Activated T-helper 17 cell treated with anti-CD3 and anti-CD28 coated beads, Interleukin-2, amount 50 U/mL, for 72 hours (primary cell): ENCODE results near the gene GYPC. TPM values are rescaled to one million over a fixed set of nuclear protein-coding genes. Genes with fewer than 3 reads are reported as not detected.
"Not testable (repeated sequence)": the region's sequence is repeated elsewhere in the genome, so short reads cannot be mapped to it uniquely, and the experiment has no call there.

Experiments
- ATAC-seq: fragments of 150-1000 bp; cut with Tn5 transposase; replicated peaks from 2 replicates; pipeline ENCODE4 v1.10.0; 2021; ENCODE audit warnings: mild to moderate bottlenecking, moderate library complexity
- H3K27ac Mint-ChIP-seq: one replicate; pipeline ENCODE4 v1.8.0; 2022; ENCODE audit warnings: mixed read lengths
- H3K27me3 Mint-ChIP-seq: one replicate; pipeline ENCODE4 v1.8.0; 2022; ENCODE audit warnings: mixed read lengths
- H3K36me3 Mint-ChIP-seq: one replicate; pipeline ENCODE4 v1.8.0; 2022; ENCODE audit warnings: low read depth, mild to moderate bottlenecking, mixed read lengths
- H3K4me1 Mint-ChIP-seq: one replicate; pipeline ENCODE4 v1.8.0; 2022; ENCODE audit warnings: mixed read lengths
- H3K4me3 Mint-ChIP-seq: one replicate; pipeline ENCODE4 v1.8.0; 2022; ENCODE audit warnings: mild to moderate bottlenecking, mixed read lengths
- H3K9me3 Mint-ChIP-seq: one replicate; pipeline ENCODE4 v1.8.0; 2022; ENCODE audit warnings: mixed read lengths
- total RNA-seq, 2 donors: library from RNA; stranded (reverse); gene quantifications; one replicate each; pipeline ENCODE4 v1.2.3, GENCODE V29; 2022

Gene GYPC
- 100 to 1,000 TPM; 115 to 123 TPM for total RNA-seq

GRCh38 chr2:126655500-126656430 lies at the start of gene GYPC:
Gene GYPC (plus strand): TSS chr2:126656158. CDS start chr2:126656264, 106 bp downstream.
- H3K4me3 Mint-ChIP-seq: peak within 1 kb of the TSS; percentile 99
- H3K27me3 Mint-ChIP-seq: no peaks in the 10 kb centered on the region
- H3K9me3 Mint-ChIP-seq: peaks cover 3% of the 10 kb centered on the region
- H3K27ac Mint-ChIP-seq: peak within 1 kb of the TSS; percentile 98
- peaks cover 48% of the 10 kb centered on the region for H3K36me3 Mint-ChIP-seq
- peaks cover 18% of the 10 kb centered on the region for H3K4me1 Mint-ChIP-seq
- peak; percentile 43 for ATAC-seq

GRCh38 chr2:126614524-126615227 lies 41.3 kb upstream of the GYPC start:
- no peak for ATAC-seq
- Mint-ChIP-seq H3K4me3 (no peak overlapping the region), H3K36me3 (no peaks in the 10 kb centered on the region), H3K27ac (no peak overlapping the region), H3K27me3 (no peaks in the 10 kb centered on the region), H3K9me3 (no peaks in the 10 kb centered on the region), H3K4me1 (no peaks in the 10 kb centered on the region)

- Mint-ChIP-seq H3K36me3 (no peaks in the 10 kb centered on the region), H3K27ac (no peak overlapping the region), H3K9me3 (no peaks in the 10 kb centered on the region), H3K4me1 (no peaks in the 10 kb centered on the region), H3K27me3 (peaks cover 4% of the 10 kb centered on the region), H3K4me3 (no peak overlapping the region)
- no peak for ATAC-seq
Observed at GRCh38 chr2:126616606-126617069, 39.3 kb upstream of the GYPC start.

- no peaks in the 10 kb centered on the region for H3K9me3 Mint-ChIP-seq
- no peak overlapping the region for H3K4me3 Mint-ChIP-seq
- no peak for ATAC-seq
- H3K4me1 Mint-ChIP-seq: no peaks in the 10 kb centered on the region
- no peak overlapping the region for H3K27ac Mint-ChIP-seq
- H3K27me3 Mint-ChIP-seq: peaks cover 14% of the 10 kb centered on the region
- no peaks in the 10 kb centered on the region for H3K36me3 Mint-ChIP-seq
Observed at GRCh38 chr2:126620302-126620701, 35.7 kb upstream of the GYPC start.

- H3K27me3 Mint-ChIP-seq: peaks cover 27% of the 10 kb centered on the region
- H3K9me3 Mint-ChIP-seq: no peaks in the 10 kb centered on the region
- no peak overlapping the region for H3K4me3 Mint-ChIP-seq
- H3K36me3 Mint-ChIP-seq: no peaks in the 10 kb centered on the region
- no peak for ATAC-seq
- H3K27ac Mint-ChIP-seq: no peak overlapping the region
- H3K4me1 Mint-ChIP-seq: no peaks in the 10 kb centered on the region
Observed at GRCh38 chr2:126623000-126623399, 33.0 kb upstream of the GYPC start.

GRCh38 chr2:126627643-126628042 lies 28.3 kb upstream of the GYPC start:
- Mint-ChIP-seq H3K4me1 (no peaks in the 10 kb centered on the region), H3K27me3 (peaks cover 26% of the 10 kb centered on the region), H3K36me3 (no peaks in the 10 kb centered on the region), H3K27ac (no peak overlapping the region), H3K4me3 (no peak overlapping the region), H3K9me3 (no peaks in the 10 kb centered on the region)
- ATAC-seq: no peak

- Mint-ChIP-seq H3K4me1 (peaks cover 4% of the 10 kb centered on the region), H3K27me3 (no peaks in the 10 kb centered on the region), H3K27ac (no peak overlapping the region), H3K36me3 (no peaks in the 10 kb centered on the region), H3K4me3 (no peak overlapping the region), H3K9me3 (no peaks in the 10 kb centered on the region)
- ATAC-seq: peak; percentile 40
Observed at GRCh38 chr2:126634273-126634861, 21.6 kb upstream of the GYPC start.

GRCh38 chr2:126635281-126635680 lies 20.7 kb upstream of the GYPC start:
- no peak for ATAC-seq
- H3K9me3 Mint-ChIP-seq: no peaks in the 10 kb centered on the region
- no peak overlapping the region for H3K27ac Mint-ChIP-seq
- H3K27me3 Mint-ChIP-seq: no peaks in the 10 kb centered on the region
- peaks cover 4% of the 10 kb centered on the region for H3K4me1 Mint-ChIP-seq
- H3K36me3 Mint-ChIP-seq: no peaks in the 10 kb centered on the region
- no peak overlapping the region for H3K4me3 Mint-ChIP-seq

GRCh38 chr2:126635736-126636135 lies 20.2 kb upstream of the GYPC start:
- no peak overlapping the region for H3K27ac Mint-ChIP-seq
- no peak for ATAC-seq
- H3K9me3 Mint-ChIP-seq: no peaks in the 10 kb centered on the region

GRCh38 chr2:126637386-126637785 lies 18.6 kb upstream of the GYPC start:
- H3K4me1 Mint-ChIP-seq: peaks cover 4% of the 10 kb centered on the region
- no peak for ATAC-seq
- peak overlapping the region; percentile 11 for H3K27ac Mint-ChIP-seq
- H3K36me3 Mint-ChIP-seq: no peaks in the 10 kb centered on the region
- no peak overlapping the region for H3K4me3 Mint-ChIP-seq
- H3K9me3 Mint-ChIP-seq: no peaks in the 10 kb centered on the region
- no peaks in the 10 kb centered on the region for H3K27me3 Mint-ChIP-seq

More at GRCh38 chr2:126635736-126636135, 20.2 kb upstream of the GYPC start:
- Mint-ChIP-seq H3K4me1 (peaks cover 4% of the 10 kb centered on the region), H3K27me3 (no peaks in the 10 kb centered on the region), H3K4me3 (no peak overlapping the region), H3K36me3 (no peaks in the 10 kb centered on the region)

GRCh38 chr2:126638746-126639145 lies 17.2 kb upstream of the GYPC start:
- no peak for ATAC-seq
- no peak overlapping the region for H3K4me3 Mint-ChIP-seq
- no peaks in the 10 kb centered on the region for H3K9me3 Mint-ChIP-seq
- H3K36me3 Mint-ChIP-seq: no peaks in the 10 kb centered on the region
- H3K27me3 Mint-ChIP-seq: no peaks in the 10 kb centered on the region
- H3K4me1 Mint-ChIP-seq: peaks cover 4% of the 10 kb centered on the region
- no peak overlapping the region for H3K27ac Mint-ChIP-seq

GRCh38 chr2:126639276-126639675 lies 16.7 kb upstream of the GYPC start:
- Mint-ChIP-seq H3K36me3 (no peaks in the 10 kb centered on the region), H3K4me1 (no peaks in the 10 kb centered on the region), H3K27me3 (no peaks in the 10 kb centered on the region), H3K27ac (no peak overlapping the region), H3K9me3 (no peaks in the 10 kb centered on the region), H3K4me3 (no peak overlapping the region)
- no peak for ATAC-seq

- H3K4me1 Mint-ChIP-seq, H3K4me3 Mint-ChIP-seq, H3K27me3 Mint-ChIP-seq, H3K9me3 Mint-ChIP-seq, H3K27ac Mint-ChIP-seq, ATAC-seq, H3K36me3 Mint-ChIP-seq: not testable (repeated sequence)
Observed at GRCh38 chr2:126641294-126641693, 14.7 kb upstream of the GYPC start.

GRCh38 chr2:126642031-126642430 lies 13.9 kb upstream of the GYPC start:
- H3K27ac Mint-ChIP-seq: no peak overlapping the region

More at GRCh38 chr2:126642031-126642430, 13.9 kb upstream of the GYPC start:
- H3K9me3 Mint-ChIP-seq: no peaks in the 10 kb centered on the region
- H3K4me1 Mint-ChIP-seq: no peaks in the 10 kb centered on the region
- no peaks in the 10 kb centered on the region for H3K27me3 Mint-ChIP-seq
- no peaks in the 10 kb centered on the region for H3K36me3 Mint-ChIP-seq
- ATAC-seq: no peak
- no peak overlapping the region for H3K4me3 Mint-ChIP-seq
